Ascending aorta (tissue), 2 donors: ENCODE results near the gene PLAGL1. TPM values are rescaled to one million over a fixed set of nuclear protein-coding genes. Genes with fewer than 3 reads are reported as not detected.

ENCODE experiments used
- DNase-seq, 2 donors: peaks; one replicate each; pipeline ENCODE4 v3.0.0-alpha.2; 2019; ENCODE audit warnings: low spot score in 2 of 2
- H3K27ac ChIP-seq, 2 donors: fragments of 200-600 bp; sonication (generic); one replicate each; pipeline ENCODE4 v1.5.1; 2016 to 2017; ENCODE audit warnings: mild to moderate bottlenecking in 1 of 2
- H3K27me3 ChIP-seq: fragments of 200-600 bp; sonication (generic); one replicate; pipeline ENCODE4 v1.5.1; 2017
- H3K36me3 ChIP-seq, 2 donors: fragments of 200-600 bp; sonication (generic); one replicate each; pipeline ENCODE4 v1.5.1; 2016
- H3K4me1 ChIP-seq, 2 donors: fragments of 200-600 bp; sonication (generic); one replicate each; pipeline ENCODE4 v1.5.1; 2016 to 2017; ENCODE audit warnings: mild to moderate bottlenecking in 1 of 2
- H3K4me3 ChIP-seq, 2 donors: fragments of 200-600 bp; sonication (generic); one replicate each; pipeline ENCODE4 v1.5.1; 2016 to 2017; ENCODE audit warnings: mild to moderate bottlenecking in 1 of 2
- H3K9me3 ChIP-seq, 2 donors: fragments of 200-600 bp; sonication (generic); one replicate each; pipeline ENCODE4 v1.5.1; 2016
- intact Hi-C: fragments of 100-400 bp; cut with DNase I; formaldehyde crosslinking; loops from one replicate; pipeline ENCODE4 v1.15.1; 2023
- total RNA-seq: library from RNA; depleted of rRNA; stranded (reverse); fragments of >200 nt; gene quantifications from one replicate; pipeline ENCODE4 v1.1.0, GENCODE V29; 2016
- TF ChIP-seq, protein P1 (sequence below), 3 experiments: fragments of 200-600 bp in 2 of 3; fragments of 450-650 bp in 1 of 3; sonication (generic) in 2 of 3; IDR thresholded peaks; one replicate each; pipeline ENCODE4 v1.5.1; 2016 to 2019; ENCODE audit warnings: antibody characterized with exemption in 3 of 3, mild to moderate bottlenecking in 1 of 3, moderate library complexity in 1 of 3

Gene PLAGL1
- total RNA-seq, 1 donor from 2014 or later, result 86.3 TPM

DNA sequence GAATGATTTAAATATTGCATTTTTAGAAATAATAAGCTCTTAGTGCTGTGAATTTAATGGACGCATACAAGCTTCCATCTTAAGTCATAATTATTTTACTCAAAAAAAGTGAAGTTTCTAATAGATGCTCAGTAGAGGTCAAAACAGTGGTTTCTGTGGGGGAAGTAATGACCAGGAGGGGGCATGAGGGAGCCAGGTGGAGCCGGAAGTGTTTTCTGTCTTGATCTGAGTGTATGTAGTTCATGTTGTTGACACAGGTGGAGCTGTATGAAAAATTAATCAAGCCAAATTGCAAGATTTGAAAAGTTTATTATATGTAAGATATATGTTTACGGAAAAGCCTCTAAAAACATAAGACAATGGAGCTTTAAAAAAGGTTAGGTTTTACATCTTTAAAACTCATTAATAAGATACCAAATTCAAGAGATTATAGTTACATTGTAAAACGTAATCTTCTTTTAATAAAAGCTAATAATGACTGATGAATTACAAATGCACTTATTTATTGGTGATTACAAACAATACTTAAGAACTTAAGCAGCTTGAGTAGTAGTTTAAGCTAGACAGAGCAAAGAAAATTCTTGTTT is 68.0 kb downstream of the PLAGL1 start:
- intact Hi-C loops, result loop anchor here (2.0 kb wide), 1 partner anchor 73 kb away; no protein-coding TSS in a partner anchor

DNA sequence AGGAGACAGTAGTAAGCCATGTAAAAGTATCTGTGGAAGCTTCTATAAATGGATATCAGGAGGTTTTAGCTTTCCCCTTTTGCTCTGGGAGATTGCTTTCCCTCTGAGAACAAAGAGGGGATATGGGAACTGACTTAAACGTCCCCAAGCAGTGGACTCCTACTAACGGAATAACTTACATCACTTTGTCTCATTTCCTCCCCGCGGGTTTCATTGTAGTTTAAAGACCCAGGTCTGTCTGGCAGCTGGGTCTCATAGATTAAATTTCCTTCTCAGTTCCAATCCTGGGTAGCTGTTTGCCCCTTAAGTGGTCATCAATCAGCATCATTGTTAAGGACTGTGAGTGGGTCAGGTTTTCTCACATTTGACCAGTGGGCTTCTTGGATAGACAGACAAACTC is 68.7 kb downstream of the PLAGL1 start:
- no peak for DNase-seq
- intact Hi-C loops, result no loop called here
- Histone ChIP-seq H3K9me3 (no peaks in the 10 kb centered on the region), H3K27me3 (no peaks in the 10 kb centered on the region), H3K36me3 (no peaks in the 10 kb centered on the region), H3K4me3 (no peak overlapping the region), H3K4me1 (no peaks in the 10 kb centered on the region), H3K27ac (no peak overlapping the region)
- TF ChIP-seq, protein P1, sequence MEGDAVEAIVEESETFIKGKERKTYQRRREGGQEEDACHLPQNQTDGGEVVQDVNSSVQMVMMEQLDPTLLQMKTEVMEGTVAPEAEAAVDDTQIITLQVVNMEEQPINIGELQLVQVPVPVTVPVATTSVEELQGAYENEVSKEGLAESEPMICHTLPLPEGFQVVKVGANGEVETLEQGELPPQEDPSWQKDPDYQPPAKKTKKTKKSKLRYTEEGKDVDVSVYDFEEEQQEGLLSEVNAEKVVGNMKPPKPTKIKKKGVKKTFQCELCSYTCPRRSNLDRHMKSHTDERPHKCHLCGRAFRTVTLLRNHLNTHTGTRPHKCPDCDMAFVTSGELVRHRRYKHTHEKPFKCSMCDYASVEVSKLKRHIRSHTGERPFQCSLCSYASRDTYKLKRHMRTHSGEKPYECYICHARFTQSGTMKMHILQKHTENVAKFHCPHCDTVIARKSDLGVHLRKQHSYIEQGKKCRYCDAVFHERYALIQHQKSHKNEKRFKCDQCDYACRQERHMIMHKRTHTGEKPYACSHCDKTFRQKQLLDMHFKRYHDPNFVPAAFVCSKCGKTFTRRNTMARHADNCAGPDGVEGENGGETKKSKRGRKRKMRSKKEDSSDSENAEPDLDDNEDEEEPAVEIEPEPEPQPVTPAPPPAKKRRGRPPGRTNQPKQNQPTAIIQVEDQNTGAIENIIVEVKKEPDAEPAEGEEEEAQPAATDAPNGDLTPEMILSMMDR (IDR thresholded peaks at IDR 0.05), result no peak

More for the DNA sequence above, 68.0 kb downstream of the PLAGL1 start:
- TF ChIP-seq, protein P1 (IDR thresholded peaks at IDR 0.05), result peak in 2 of 3 experiments; percentile 42 to 49
- no peaks in the 10 kb centered on the region for H3K4me1 ChIP-seq
- H3K9me3 ChIP-seq, result no peaks in the 10 kb centered on the region
- no peaks in the 10 kb centered on the region for H3K36me3 ChIP-seq
- no peak overlapping the region for H3K4me3 ChIP-seq
- DNase-seq, result no peak
- no peaks in the 10 kb centered on the region for H3K27me3 ChIP-seq
- no peak overlapping the region for H3K27ac ChIP-seq

DNA sequence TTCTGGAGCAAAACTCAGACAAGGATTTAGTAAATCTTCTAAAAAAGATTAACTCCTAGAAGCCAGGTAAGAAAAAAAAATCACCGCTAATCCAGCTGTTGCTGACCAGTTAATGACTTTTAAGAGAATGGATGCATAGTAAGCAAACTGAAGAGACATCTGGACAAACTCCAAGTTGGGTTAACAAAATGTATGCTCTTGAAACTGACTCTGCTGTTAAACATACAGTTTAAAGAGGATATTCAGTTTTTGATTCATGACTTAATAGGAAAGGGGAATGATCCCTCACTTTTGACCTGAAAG is 70.4 kb downstream of the PLAGL1 start:
- Histone ChIP-seq H3K9me3 (no peaks in the 10 kb centered on the region), H3K4me3 (no peak overlapping the region), H3K36me3 (no peaks in the 10 kb centered on the region), H3K27ac (no peak overlapping the region), H3K27me3 (no peaks in the 10 kb centered on the region), H3K4me1 (no peaks in the 10 kb centered on the region)
- TF ChIP-seq, protein P1 (IDR thresholded peaks at IDR 0.05), result no peak
- no peak for DNase-seq
- intact Hi-C loops, result no loop called here

DNA sequence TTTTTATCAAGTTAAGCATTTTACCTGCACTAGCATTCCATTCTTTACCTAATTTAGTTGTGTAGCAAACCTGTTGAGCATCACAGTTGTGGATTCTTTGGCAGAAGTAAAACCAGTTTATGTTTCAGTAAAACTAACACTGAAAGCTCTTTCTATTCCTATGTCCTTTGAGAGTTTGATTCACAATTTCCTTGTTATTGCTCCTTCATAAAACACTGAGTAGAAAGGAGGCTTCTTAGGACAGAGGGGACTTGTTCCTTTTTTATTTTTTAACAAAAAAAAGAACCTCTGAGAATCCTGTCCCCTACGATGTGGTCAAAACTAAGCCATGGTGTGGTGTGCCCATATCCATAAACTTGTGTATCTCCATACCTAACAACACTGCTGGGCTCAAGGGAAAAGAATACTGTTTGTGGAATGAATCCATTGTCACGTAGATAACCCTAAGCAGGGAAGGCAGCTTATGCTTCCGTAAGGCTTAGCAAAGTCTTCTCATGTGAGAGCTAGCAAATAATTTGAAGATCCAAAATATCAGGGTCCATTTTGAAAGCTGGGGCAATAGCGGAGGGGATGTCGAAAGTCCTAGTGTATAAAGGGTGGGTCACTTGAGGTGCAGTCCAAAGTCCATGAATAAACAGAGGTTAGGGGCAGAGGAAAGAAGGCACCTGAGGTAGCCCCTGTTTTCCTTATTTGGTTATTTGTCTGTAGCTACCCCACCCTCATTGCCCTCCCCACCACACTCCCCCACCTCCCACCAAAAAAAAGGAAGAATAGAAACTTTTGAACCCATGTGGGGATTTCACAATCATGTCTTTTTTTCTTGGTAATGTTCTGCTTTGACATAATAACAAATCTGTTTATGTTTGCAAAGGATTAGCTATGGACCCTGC is 71.0 kb downstream of the PLAGL1 start:
- Histone ChIP-seq H3K36me3 (no peaks in the 10 kb centered on the region), H3K4me3 (no peak overlapping the region), H3K4me1 (no peaks in the 10 kb centered on the region), H3K27me3 (no peaks in the 10 kb centered on the region), H3K27ac (no peak overlapping the region), H3K9me3 (peaks cover 0 to 3% of the 10 kb centered on the region in 2 donors)
- TF ChIP-seq, protein P1 (IDR thresholded peaks at IDR 0.05), result no peak
- DNase-seq, result no peak
- intact Hi-C loops, result no loop called here

DNA sequence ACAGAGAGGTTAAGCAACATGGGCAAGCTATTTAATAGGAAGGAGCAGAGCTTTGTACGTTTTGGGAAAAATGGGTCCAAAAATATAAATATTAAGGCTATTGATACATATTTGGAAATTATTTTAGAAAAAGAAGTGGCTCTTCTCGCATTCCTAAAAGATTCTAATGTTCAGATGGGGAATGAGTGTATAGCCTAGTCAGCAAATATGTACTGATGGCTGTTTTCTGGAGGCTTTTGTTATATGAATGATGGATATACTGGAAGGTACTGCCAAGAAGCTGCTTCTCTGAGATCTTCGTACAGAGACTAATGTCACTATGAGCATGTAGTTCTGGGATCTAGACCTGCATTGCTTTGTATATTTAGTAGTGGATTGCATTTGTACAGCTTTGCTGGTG is 71.7 kb downstream of the PLAGL1 start:
- H3K36me3 ChIP-seq, result no peaks in the 10 kb centered on the region
- H3K27ac ChIP-seq, result no peak overlapping the region
- TF ChIP-seq, protein P1 (IDR thresholded peaks at IDR 0.05), result no peak
- intact Hi-C loops, result no loop called here
- DNase-seq, result no peak
- no peaks in the 10 kb centered on the region for H3K4me1 ChIP-seq
- H3K4me3 ChIP-seq, result no peak overlapping the region
- H3K9me3 ChIP-seq, result peaks cover 0 to 7% of the 10 kb centered on the region in 2 donors
- no peaks in the 10 kb centered on the region for H3K27me3 ChIP-seq
